Lower lobe of right lung (tissue), 2 donors: ENCODE results near the gene AFF3. TPM values are rescaled to one million over a fixed set of nuclear protein-coding genes. Genes with fewer than 3 reads are reported as not detected.

Source experiments
- ATAC-seq, 2 donors: fragments of 200-7000 bp; cut with Tn5 transposase; one replicate each; pipeline ENCODE4 v1.9.1; 2020 to 2022; ENCODE audit warnings: mild to moderate bottlenecking in 2 of 2, moderate library complexity in 2 of 2
- DNase-seq: peaks from one replicate; pipeline ENCODE4 v3.0.0-alpha.2; 2020
- H3K27ac ChIP-seq: fragments of 200-600 bp; one replicate; pipeline ENCODE4 v1.8.0; 2022
- H3K27me3 ChIP-seq: fragments of 200-600 bp; one replicate; pipeline ENCODE4 v1.8.0; 2022; ENCODE audit warnings: low read depth
- H3K36me3 ChIP-seq: fragments of 200-600 bp; one replicate; pipeline ENCODE4 v1.8.0; 2022; ENCODE audit warnings: mild to moderate bottlenecking
- H3K4me1 ChIP-seq: fragments of 200-600 bp; one replicate; pipeline ENCODE4 v1.8.0; 2022
- H3K4me3 ChIP-seq: fragments of 200-600 bp; one replicate; pipeline ENCODE4 v1.8.0; 2022; ENCODE audit warnings: mild to moderate bottlenecking
- H3K9me3 ChIP-seq: fragments of 200-600 bp; one replicate; pipeline ENCODE4 v1.8.0; 2022
- intact Hi-C: fragments of 100-400 bp; cut with DNase I; formaldehyde crosslinking; loops from one replicate; pipeline ENCODE4 v1.11.0; 2022
- total RNA-seq: library from RNA; stranded (reverse); fragmentation: NEBNext Ultra II Directional; extraction: Animal tissue kit (Norgen Biotek cat#: 25700); gene quantifications from one replicate; pipeline ENCODE4 v1.2.1, GENCODE V29; 2021
- TF ChIP-seq, protein P1 (sequence below): fragments of 200-600 bp; IDR thresholded peaks from one replicate; pipeline ENCODE4 v1.8.0; 2022; ENCODE audit warnings: antibody characterized with exemption, mild to moderate bottlenecking
- donor health status: DM: no; HTN: yes; CAD: no; lungs with severe emphysema.

AFF3 gene
- total RNA-seq, 1 donor from 2014 or later: 57.3 TPM

DNA sequence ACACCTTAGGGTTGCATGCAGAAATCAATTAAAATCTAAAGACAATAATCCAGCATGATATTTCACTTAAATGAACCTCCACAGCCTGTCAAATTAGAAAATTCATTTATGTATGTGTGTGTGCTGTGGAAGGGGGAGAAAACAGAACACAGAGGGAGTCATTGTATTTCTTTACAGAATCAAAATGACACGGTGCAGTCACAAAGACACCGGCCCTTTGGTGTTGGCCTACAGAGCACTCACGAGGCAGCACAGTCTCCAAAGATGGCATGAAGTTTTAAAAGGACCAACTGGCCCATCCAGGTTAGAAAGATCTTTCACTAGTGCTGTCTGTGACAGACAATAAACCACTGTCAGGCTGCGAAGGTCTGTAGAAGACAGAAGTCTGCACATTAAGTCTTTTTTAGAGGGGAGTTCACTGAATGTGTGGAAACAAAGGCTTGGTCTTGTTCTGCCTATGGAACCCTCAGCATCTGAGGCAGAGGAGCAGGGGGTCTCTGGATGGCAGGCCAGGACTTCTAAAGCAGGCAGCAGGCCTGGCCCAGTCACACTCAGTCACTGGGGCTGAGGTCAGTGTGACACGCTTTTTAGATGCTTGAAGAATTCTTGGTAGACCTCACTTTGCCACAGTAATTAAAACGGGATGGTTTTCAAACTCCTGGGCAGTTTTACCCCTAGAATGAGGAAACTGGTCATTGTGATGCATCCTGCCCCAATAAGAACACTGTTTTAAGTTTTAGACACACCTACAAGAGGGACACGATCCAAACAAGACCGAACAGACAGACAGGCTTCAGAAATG lies 184.9 kb downstream of the AFF3 start:
- Histone ChIP-seq H3K36me3 (no peaks in the 10 kb centered on the region), H3K27ac (no peak overlapping the region), H3K4me3 (no peak overlapping the region), H3K27me3 (no peaks in the 10 kb centered on the region), H3K4me1 (no peaks in the 10 kb centered on the region), H3K9me3 (no peaks in the 10 kb centered on the region)
- intact Hi-C loops: no loop called here
- DNase-seq (no peak), ATAC-seq (no peak)
- TF ChIP-seq, protein P1, sequence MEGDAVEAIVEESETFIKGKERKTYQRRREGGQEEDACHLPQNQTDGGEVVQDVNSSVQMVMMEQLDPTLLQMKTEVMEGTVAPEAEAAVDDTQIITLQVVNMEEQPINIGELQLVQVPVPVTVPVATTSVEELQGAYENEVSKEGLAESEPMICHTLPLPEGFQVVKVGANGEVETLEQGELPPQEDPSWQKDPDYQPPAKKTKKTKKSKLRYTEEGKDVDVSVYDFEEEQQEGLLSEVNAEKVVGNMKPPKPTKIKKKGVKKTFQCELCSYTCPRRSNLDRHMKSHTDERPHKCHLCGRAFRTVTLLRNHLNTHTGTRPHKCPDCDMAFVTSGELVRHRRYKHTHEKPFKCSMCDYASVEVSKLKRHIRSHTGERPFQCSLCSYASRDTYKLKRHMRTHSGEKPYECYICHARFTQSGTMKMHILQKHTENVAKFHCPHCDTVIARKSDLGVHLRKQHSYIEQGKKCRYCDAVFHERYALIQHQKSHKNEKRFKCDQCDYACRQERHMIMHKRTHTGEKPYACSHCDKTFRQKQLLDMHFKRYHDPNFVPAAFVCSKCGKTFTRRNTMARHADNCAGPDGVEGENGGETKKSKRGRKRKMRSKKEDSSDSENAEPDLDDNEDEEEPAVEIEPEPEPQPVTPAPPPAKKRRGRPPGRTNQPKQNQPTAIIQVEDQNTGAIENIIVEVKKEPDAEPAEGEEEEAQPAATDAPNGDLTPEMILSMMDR: no peak

DNA sequence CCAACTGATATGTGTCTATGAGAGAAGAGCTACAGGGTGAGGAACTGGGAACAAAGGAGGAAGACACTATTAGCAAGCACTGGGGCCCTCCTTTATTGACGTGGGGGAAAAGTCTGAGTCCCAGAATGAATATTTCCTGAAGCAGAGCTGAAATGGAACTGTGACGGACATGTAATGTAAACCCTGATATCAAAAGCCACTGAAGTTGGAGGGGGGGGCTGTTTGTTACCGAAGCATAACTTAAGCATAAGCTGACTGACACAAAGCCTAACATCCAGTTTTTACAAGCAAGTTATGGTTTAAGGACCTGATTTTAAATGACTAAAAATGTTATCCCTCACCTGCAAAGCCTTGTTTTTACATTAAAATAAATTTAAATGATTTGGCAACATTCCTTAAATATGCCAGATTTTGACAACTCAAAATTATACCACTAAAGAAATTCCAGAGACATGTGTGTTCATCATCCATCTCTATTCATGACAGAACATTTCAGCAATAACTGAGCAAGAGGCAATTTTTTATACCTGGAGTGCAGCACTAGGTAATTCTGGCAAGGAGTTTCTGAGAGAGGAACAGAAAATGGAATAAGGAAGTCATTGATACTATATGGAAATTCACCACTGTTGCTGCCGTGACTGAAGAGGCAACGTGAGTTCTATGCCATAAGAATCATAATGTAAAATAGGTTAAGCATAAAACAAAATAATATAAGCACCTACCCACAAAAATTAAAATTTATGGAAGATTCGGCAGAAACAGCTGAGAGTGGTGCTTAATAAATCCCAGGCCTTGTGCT lies 186.0 kb downstream of the AFF3 start:
- H3K27ac ChIP-seq: no peak overlapping the region
- DNase-seq (no peak), ATAC-seq (no peak)
- no peaks in the 10 kb centered on the region for H3K36me3 ChIP-seq
- H3K27me3 ChIP-seq: no peaks in the 10 kb centered on the region
- no peaks in the 10 kb centered on the region for H3K9me3 ChIP-seq
- no peak overlapping the region for H3K4me3 ChIP-seq
- TF ChIP-seq, protein P1: no peak
- intact Hi-C loops: no loop called here
- no peaks in the 10 kb centered on the region for H3K4me1 ChIP-seq

DNA sequence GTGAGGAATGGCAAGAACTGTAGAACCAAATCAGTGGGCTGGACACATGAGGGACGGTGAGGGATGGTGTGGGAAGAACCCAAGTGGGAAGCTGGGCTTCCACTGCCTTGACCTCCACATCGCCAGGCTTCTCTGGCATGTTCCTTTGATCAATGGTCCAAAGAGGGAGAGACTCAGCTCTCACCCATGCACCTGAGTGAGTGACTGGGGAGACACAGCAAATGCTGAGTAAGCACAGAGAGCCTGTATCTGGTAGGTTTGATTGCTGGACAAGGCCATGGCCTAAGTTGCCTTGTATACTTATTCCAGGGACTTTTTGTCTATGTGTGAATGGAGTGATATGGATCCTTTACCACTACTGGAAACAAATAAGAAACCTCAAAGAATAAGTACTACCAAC lies 188.6 kb downstream of the AFF3 start:
- DNase-seq (no peak), ATAC-seq (no peak)
- Histone ChIP-seq H3K4me3 (no peak overlapping the region), H3K27ac (no peak overlapping the region), H3K9me3 (no peaks in the 10 kb centered on the region), H3K4me1 (no peaks in the 10 kb centered on the region), H3K36me3 (no peaks in the 10 kb centered on the region), H3K27me3 (no peaks in the 10 kb centered on the region)
- intact Hi-C loops: no loop called here
- TF ChIP-seq, protein P1: no peak

DNA sequence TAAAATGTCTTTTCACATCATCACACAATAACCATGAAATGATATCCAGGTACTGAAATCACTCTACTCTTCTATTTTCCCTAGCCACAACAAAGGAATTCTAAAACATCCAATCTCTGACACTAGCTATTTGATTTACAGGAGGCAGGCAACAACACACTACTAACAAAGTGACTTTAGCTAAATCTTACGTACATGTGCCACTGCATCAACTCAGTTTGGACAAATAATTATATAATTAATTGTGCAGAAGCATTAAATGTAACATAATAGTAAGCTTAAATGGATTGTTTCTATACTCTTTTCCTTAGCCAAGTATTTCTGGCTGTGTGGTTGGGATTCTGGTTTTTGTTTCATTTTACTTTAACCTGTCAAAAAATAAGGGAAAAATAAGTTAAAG lies 192.4 kb downstream of the AFF3 start:
- Histone ChIP-seq H3K4me3 (no peak overlapping the region), H3K4me1 (no peaks in the 10 kb centered on the region), H3K36me3 (no peaks in the 10 kb centered on the region), H3K9me3 (no peaks in the 10 kb centered on the region), H3K27me3 (no peaks in the 10 kb centered on the region), H3K27ac (no peak overlapping the region)
- no peak for ATAC-seq
- no peak for DNase-seq
- TF ChIP-seq, protein P1: no peak
- intact Hi-C loops: no loop called here

DNA sequence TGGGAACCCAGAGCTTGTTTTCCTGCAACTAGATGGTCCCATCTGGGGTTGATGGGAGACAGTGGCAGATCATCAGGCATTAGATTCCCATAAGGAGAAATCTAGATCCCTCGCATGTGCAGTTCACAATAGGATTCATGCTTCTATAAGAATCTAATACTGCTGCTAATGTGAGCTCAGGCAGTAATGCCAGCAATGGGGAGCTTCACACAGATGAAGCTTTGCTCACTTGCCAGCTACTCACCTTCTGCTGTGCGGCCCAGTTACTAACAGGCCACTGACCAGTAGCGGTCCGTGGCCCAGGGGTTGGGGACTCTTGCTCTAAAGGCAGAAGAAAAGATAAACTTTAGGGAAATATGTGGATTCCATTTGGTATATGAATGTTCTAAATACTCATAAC lies 192.9 kb downstream of the AFF3 start:
- H3K9me3 ChIP-seq: no peaks in the 10 kb centered on the region
- H3K36me3 ChIP-seq: no peaks in the 10 kb centered on the region
- TF ChIP-seq, protein P1: no peak
- no peaks in the 10 kb centered on the region for H3K27me3 ChIP-seq
- intact Hi-C loops: no loop called here
- DNase-seq (no peak), ATAC-seq (no peak)
- H3K27ac ChIP-seq: no peak overlapping the region
- no peaks in the 10 kb centered on the region for H3K4me1 ChIP-seq
- no peak overlapping the region for H3K4me3 ChIP-seq
